Dermis blood vessel endothelial cell (primary cell): ENCODE measurements around the gene NEDD9. TPM values are rescaled to one million over a fixed set of nuclear protein-coding genes. Genes with fewer than 3 reads are reported as not detected.

ENCODE experiments used
- DNase-seq: peaks from one replicate; pipeline ENCODE4 v3.0.0; 2010
- total RNA-seq: library from RNA; depleted of rRNA; stranded (reverse); fragments of >200 nt; gene quantifications from 2 replicates; pipeline ENCODE4 v1.2.3, GENCODE V29; 2014

Gene NEDD9
- total RNA-seq, 1 donor from 2014 or later = 158 TPM

DNA sequence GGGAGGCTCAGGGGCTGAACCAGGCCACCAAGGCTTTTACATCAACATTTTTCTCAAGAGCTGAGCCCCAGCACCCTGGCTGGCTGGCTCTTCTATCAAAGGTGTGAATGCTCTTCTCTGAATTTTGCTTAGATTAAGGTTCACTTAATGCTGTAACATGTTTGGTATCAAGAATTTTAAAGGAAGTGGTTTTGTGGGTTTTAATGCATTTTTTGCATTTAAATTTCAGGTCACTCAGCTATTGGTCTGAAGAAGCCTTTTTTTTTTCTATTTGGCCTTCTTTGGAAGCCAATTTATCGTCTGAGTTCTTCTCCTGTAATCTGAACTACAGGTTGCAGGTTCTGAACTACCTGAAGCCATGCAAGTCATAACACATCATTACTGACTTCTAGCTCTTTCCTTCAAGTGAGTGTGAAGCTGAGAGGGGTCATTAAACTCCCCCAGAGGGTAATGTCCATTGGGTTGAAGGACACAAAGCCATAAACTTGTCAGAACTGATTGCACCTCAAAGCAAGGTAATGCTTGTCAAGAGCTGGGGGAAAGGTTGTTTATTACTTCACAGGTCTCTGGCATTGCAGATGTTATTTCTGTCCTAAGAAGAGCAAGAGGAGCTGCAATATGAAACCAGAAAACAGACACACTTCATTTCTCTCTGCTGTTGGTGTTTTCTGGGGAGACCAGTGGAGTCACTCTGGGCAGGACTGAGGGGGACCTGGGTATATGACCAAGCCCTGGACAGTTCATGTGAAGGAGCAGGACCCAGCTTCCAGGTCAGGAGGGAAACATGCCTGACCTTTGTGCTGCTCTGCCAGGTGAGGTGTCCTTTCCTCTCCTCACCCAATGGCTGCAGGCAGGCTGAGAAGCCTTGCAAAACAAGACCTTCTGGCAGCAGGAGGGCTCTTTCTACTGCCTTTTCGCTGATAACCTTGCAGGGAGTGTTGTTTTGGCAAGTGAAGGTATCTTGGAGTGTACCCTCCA lies 26.1 kb upstream of the NEDD9 start:
- DNase-seq = no peak

DNA sequence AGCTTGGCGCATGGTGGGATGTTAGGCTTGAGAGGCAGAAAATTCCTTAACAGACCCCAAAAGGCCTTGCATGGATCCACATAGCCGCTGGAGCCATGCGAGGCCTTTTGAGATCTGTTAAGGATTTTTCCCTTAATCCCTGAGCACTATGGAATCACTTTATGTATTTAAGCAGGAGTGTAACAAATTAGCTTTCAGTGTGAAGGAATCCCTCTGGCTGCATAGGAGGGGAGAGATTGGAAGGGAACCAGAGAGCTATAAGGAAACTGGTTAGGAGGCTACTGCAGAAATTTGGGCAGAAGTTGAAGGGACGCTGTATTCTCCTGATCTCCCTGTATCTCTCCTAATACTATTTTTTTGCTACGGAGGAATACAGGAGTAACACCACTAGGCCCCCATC lies 23.1 kb upstream of the NEDD9 start:
- DNase-seq = no peak

DNA sequence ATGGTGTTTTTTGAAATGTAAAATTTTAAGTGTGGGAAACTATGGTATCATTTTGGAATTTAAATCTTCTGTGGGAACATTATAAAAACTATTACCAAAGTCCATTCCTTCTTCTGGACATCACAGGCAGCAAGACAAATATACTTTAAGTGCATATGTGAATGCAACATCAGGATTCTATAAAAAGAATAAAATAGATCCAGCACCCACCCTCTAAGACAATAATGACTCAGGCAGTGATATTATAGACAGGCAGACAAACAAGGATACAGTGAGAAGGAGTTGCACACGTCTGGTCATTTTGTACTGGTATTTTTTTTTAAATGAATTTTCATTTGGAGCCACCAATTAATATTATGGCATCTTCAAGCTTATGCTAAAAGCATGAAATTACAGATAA lies 21.1 kb upstream of the NEDD9 start:
- DNase-seq = no peak

DNA sequence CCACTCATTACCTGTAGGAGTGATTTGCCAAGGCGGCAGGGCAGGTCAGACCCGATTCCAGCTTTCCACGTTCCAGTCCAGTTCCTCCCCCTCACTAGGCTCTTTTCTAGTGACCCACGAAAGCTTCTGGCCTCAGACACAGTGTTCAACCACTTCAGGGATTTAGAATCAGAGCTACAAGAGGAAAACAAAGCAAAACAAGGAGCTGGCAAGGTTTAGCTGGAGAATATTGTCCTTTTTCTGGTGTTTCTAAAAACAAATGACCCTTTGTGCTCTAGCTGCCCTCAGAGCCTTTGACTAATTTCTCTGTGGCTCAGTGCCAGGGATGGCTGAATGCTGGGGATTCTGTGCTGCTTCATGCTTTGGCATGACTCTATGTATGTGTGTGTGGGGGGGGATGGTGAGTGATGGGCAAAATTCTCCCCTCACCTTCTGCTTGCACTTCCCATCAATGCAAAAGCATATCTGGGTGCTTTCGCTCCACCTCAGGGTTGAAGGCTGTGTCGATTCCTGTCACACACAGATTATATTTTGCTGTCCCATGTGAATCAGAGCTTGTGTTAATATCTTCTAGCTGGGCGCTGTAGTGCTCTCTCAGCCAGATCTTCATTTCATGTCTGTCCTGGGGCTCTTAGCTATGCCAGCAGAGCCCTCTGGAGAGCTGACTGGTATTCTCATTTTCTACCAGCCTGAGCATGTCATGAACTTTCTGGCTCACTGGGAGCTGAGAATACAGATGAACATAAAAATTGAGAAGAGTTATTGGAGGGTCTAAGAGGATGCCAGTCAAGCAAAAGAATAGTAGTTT lies 19.3 kb upstream of the NEDD9 start:
- peak; percentile 92 for DNase-seq

DNA sequence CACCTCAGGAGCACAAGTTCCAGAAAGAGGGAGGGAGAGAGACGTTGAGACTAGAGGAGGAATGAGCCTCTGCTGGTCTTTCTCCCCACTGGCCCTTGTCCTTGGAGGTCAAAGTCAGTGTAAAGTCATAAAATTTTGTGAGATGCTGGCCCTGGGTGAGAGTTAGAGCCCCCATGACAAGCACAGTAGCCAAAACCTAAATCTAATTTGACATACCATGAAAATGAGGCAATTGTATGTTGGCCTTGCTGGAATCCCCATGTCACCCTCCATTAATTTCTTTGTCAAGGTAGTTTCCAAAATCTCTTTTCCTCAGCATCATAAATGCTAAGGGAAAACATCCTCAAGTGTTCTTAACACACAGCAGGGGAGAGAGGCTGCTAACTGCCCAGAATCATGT lies 17.6 kb upstream of the NEDD9 start:
- no peak for DNase-seq

DNA sequence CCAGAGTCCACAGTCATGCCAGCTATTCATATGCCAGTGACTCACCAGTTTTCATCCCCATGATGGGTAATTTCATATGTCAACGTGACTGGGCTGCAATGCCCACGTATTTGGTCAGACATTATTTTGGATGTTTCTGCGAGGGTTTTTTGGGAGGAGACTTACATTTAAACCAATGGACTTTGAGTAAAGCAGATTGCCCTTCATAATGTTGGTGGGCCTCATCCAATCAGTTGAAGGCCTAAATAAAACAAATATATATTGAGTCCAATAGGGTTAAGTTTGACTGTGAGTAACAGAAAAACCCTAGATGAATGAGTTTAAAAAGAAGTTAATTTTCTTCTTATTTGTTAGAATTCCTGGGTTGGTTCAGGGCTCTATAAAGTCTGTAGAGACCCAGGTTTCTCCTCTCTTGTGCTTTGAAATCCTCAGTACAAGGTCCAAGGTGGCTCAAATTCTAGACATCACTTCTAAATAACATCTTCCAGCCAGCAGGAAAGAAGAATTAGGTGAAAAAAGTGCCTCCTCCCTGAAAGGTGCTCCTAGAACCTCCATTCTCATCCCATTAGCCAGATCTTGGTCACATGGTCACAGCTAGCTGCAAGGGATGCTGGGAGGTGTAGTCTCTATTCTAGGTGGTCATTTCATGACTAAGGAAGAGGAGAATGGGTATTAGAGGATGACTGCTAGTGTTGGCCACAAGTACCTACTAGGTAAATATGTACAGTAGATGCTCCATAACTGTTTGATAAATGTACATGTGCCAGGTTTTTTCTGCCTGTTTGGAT lies 16.7 kb upstream of the NEDD9 start:
- no peak for DNase-seq

DNA sequence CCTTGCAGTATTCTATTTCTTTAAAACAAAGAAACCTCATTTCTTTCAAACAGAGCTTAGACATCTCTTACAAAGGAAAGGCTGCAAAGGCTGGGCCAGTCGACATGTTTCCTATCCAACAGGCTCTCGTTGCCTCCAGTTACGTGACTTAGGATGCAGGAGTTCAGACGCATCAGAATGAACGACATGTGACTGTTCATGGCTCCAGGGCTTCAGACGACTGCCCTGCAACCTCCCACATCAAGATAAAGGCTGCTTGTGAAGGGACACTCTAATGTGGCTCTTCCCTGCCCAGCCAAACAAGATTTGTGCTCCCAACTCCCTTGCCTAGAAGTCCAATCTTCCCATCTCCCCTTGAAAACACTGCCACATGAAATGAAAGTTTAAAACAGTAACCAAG lies 14.3 kb upstream of the NEDD9 start:
- no peak for DNase-seq

DNA sequence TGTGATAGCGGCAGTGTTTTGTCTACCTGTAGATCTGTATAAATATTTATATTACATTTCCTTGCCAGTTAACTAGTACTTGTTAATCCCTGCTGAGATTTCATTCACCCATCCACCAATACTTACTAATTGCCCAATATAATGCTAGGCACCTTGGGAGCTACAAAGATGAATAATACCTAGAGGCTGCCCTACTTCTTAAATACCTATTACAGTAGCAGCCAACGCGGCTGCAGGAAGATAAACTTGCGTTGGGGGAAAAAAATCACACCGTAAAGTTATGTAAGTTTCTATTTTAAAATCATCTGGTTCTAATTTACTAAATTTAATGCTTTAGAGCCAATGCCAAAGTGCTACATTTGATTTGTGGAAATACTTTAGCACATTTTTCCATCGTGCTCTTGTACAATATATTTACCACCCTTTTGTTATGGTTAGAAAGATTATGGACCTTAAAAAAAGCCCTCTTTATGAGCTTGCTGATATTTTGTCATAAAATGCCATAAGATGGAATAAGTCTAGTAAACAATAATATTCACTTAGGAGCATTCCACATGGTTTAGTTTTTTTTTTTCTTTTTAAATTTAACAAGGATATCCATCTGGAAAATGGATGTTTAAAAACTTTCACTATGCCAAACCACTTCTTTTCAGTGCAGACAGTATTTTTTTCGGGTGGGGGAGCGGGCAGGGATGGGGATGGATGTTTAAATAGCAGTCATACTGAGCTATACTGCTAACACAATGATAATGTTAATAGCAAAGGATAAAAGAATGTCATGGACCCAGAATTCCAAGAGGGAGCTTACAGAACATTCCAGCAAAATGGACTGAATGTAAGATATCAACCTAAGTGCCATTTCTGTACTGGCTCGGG lies 13.2 kb upstream of the NEDD9 start:
- no peak for DNase-seq

DNA sequence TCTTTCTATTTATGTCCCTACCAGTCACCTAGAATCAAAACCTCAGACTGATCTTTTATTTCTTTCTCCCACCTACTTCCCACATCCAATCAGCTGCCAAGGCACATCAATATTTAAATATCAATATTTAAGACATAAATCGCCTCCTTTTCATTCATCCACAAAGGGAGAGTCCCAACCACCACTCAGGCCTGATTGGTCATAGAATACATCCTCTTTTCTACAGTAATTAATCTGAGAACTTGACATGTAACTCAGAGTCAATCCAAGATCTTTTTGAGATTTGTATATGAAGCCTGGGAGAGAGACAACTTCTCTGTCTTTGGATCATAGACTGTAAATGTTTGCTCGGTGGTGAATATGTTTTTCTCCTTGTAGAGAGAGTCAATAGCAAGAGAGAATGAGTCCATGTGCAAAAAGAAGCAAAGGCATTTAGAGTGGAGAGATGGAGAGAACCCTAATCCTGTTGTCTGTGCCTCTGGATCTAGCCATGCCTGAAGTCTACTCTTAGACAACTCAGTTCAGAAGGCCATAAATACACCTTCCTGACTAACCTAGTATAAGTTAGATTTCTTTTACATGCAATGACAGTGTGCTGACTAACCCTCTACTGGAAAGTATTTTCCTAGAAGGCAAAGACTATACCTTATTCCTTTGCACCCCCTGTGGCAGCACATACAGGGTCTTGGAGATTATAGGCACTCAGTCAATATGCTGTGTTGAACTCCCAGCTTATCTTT lies 12.1 kb upstream of the NEDD9 start:
- DNase-seq = no peak

DNA sequence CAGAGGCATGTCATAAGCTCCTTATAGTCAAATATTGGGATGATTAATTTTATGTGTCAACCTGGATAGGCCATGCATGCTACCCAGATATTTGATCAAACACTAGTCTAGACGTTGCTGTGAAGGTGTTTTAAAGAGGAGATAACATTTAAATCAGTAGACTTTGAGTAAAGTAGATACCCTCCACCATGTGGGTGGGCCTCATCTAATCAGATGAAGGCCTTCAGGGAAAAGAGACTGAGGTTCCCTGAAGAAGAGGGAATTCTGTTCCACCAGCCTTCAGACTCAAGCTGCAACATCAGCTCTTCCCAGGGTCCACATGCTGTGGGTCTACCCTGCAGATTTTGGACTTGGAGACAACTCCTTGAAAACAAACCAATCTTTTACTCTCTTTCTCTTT lies 11.4 kb upstream of the NEDD9 start:
- no peak for DNase-seq

DNA sequence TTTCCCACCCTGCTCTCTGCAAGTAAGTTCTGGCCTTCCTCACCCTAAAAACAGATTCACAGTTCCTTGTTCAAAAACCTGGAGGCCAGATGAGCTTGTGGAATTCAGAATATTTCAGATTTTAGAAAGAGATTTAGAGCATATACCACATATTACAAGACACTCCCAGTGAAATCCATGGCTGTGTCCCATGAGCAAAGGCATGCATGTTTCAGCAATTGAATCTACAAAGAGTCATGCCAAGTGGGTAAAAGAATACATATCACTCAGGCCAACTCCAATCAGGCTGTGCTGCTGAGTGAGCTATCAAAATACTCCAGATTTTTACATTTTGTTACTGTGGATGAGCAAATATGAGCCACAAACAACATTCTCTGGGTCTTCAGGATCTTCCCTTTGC lies 10.2 kb upstream of the NEDD9 start:
- DNase-seq = no peak

DNA sequence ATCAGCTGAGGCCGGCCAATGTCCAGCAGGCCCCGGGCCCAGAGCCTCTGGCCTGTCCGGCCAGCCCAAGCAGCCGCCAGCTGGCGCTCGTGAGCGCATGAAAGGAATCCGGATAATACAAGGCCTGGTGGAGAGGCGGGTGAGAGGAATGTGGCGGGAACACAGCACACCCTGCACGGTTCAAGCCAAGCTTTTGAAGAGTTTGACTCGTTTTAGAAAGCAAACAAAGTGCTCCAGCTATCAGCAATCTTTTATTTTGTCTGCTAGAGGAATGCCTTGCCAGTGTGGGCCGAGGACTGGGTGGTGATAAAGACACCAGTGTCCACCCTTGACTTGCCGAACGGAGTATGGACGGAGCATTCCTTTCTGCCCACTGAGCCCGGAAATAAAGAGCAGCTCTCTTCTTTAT lies 9.3 kb upstream of the NEDD9 start:
- DNase-seq = no peak

DNA sequence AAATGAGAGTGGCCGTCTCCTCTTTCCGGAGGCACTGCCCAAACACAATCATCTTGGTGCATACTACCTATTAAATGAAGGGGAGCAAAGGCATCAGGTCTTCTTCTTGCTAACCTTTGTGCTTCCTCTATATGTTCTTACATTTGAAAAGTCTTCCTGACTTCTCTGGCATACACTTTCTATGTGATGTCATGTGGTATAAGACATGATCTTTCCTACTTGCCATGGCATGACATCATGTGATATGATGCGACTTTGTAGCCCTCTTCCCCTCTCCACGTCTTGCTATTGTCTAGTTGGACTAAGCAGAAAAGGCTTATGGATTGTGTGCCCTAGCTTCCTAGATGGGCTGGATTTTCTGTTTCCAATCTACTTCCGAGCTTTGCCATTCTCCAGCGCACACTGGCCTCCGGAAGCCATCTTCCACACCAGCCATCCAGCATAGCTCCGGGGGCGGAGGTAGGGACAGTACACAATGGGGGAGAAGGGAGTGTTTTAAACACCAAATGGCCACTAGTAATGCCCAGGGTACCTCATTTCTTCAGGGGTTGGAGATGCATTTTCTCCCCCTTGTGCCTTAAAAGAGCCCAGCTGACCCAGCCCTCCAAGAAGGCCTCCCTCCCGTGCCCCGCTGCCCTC lies 8.8 kb upstream of the NEDD9 start:
- no peak for DNase-seq

DNA sequence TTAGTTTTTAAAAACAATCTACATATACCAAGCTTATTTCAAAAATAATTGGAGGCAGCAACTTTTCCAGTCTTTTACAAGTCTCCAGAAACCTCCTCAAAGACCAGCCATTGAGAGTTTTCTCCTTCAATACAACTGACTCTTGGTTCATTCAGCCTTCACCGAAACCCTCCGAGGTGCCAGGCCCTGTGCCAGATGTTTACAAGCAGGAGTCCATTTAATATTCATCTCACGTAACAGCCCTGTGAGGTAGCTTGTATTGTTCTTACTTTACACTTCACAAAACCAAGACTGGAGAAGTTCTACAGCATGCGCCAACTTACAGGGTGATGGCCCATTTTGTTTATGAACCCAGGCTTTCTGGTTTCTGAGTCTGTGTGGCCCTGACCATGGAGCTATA lies 5.5 kb upstream of the NEDD9 start:
- no peak for DNase-seq

DNA sequence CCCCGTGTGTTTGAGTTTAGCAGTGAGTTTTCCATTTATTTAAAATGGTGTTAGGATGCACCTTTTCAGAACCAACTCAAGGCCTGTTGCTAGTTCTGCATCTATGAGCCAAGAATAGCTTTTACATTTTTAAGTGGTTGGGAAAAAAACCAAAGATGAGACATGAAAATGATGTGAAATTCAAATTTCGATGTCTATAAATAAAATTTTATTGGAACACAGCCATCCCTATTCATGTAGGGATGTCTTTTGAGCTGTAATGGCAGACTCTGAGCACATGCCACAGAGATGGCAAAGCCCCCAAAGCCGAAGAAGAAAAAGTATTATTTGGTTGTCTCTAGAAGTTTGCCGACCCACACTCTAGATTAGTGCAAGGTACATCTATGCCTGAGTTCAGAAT lies 5.0 kb upstream of the NEDD9 start:
- no peak for DNase-seq

DNA sequence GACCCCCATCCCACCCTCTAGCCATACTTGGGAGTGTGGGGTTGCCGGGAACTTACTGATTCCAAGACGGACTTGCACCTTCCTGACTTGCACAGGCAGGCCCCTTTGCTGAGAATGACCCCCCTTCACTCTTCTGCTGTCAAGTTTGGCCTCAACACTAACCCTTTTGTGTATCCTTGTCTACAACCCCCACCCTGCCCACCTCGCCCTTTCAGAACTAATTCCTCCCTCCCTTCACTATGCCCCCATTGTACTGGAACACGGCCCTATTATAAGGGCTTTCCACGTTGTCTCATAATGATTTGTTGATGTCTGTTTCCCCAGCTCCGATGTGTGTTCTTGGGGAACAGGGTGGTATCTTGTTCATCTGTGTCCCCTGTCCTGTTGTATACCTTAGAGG lies 4.4 kb upstream of the NEDD9 start:
- no peak for DNase-seq

DNA sequence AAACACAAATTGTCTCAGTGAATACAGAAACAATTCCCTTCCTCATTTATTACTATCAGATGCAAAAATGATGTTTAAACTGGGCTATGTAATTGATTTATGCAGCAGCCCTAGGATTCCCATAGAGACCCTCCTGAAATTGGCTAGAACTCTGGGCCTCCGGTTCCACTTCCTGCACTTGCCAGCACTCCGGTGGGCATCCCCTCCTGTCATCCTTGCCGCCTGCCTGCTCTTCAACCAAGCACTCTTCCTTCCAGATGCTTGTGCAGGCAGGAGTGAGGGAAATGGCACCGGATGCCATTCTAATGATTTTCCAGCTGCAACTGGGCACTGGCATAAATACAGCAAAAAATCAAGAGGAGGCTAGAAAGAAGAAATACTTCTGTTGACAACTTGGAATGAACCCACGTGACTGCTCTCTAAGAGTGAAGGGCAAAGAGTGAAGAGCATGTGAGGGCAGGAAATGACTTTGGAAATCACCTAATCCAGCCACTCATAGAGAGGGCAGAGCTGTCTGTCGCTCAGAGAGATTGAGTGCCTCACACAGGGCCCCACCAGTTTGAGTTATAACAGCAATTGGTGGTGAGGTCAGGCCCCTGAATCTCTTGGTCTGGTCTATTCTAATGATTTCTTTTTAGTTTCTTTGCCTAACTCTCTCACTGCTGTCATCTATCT lies 3.7 kb upstream of the NEDD9 start:
- peak; percentile 68 for DNase-seq

DNA sequence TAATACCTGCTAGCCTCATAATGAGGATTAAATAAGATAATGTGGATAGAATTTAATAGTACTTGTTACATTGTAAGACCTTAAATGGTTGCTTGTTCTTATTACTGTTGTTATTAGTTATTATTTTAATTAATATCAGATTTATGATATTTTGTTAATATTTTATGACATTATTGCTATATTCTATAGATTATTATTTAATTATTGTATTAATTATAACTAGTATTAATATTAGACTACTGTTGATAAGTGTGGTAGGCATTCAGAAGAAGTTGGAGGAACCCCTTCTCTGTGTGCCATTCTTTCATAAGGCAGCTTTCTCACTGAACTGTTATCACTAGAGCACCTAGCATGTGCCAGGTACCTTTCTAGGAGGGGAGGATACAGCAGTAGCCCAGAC lies 2.6 kb upstream of the NEDD9 start:
- DNase-seq = no peak

DNA sequence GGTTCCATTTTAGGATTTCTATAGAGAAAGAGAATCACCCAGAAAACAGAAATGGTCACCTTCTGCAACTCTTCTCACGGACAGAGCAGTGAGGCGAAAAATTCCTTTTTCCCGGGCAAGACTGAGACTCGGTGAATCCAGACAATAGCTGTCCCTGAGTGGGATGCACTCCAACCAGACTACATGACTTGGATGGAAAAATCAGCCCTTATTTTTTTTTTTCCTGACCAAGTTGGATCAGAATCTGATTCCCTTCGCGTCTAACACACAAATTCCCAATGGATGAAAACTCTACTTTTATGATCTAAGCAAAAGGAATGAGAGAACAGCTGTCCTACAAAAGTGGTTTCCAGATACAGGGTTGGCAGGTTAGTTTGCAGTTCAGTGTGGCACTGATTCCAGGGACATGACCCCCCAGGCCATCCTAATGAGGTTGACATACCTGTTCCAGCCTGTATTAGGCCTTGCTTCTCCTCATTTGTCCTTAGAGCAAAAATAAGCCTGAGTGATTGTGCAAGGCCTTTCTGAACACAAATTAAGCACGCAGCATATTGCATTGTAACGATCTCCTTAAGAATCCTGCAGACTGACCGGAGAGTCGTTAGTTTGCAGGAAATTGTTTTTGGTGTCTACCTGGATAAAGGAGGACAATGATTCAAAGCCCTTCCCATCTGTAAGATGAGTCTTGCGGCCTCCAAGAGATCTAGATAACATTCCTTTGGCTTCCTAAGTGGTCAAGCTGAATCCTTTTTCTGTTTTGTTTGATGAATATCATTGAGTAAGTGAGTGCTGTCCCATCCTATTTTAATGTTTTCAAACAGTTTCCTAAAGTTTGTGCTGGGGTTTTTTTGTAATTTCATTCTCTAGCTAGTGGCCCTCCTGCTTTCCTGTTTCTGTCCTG lies 1.5 kb upstream of the NEDD9 start:
- DNase-seq = no peak
